ENCODE measurements around the gene EML6.
A peak's percentile ranks its signal among the peaks of the same experiment; 100 is the strongest.

Gene EML6

DNA sequence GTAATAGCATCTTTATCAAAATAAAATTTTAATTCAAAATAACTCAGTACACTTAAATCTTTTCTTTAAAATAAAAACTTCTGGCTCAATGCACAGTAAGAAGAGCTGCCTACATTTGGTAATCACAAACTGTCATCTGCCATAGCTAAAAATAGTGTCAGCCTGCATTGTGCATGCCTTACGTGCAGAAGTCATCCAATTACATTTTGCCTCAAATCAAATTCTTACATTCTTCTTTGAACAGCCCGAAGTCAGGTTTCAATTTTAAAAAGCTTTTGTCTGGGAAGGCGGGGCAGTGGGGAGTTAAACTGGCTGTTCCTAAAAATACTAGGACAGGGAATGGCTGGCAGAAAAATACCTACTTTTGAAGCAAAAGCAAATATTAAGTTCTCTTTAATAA, 275.7 kb downstream of the EML6 start:
- DNase-seq (ENCODE audit: low read depth): peak; percentile 31

DNA sequence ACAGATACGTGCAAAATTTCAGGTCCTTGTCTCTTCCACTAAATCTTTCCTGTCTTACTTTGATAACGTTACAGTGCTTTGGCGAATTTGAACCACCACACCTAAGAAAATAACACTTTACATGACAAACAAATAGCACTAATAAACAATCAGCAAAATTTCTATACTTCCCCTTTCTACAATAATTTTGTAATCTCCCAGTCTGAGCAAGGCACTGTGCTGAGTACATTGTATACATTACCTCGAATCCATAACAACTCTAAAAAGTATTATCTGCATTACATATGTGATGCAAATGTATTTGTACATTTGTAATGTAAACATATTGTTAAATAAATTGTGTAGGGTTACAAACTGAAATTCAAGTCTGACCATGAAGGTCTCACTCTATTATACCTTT, 276.9 kb downstream of the EML6 start:
- DNase-seq (ENCODE audit: low read depth): no peak

DNA sequence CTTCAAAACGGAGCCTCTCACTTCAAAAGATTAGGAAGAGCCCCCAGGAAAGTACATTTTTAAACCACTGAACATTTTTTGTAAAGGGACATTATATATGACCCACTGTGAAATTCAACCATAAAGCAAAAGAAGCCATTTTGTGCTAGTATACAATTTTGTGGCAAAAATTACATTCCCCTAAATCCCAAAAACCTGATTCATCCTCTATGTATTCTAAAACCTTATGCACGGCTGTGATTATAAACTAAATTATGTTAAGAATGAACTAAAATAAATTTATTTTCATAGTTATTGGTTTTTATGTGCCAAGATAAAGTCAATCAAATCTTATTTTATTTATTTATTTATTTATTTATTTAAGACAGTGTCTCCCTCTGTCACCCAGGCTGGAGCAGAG, 278.3 kb downstream of the EML6 start:
- DNase-seq (ENCODE audit: low read depth): no peak

DNA sequence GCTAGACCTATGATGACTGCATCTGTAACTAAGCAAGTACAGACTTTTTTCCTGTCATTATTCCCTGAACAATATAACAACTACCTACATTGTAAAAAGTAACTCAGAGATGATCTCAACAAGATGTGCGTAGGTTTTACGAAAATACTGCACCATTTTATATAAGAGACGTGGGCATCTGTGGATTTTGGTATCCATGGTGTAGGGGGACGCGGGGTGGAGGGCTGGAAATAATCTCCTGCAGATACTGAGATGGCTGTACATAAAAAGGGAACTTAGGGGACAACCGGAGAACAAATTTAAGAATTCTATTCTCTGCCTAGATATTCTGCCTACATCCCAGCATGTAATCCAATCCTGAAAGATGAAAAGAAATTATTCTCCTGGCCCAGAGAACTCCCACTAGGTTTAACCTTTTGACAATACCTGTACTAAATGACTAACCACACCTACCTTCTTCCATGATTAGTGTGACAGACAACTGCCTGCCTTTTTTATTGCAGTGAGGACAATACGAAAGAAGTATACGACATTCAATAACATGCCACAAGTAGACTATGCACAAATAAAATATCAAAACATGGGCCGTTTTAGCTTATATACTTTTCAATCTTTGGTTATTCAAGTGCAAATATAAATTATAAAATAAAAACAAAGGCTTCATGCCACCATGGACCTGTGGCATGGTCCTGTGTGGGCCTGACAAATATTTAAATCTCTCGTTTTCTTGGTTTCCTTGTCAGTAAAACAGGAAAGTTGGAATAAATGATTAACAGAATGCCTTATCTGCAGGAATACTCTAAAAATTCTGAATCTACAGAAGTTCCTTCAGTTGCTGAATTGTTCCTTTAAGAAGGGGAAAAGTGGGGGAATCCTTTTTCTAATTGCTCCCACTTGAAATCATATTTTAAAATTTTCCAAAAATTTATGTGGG, 280.5 kb downstream of the EML6 start:
- no peak for DNase-seq (ENCODE audit: low read depth)

DNA sequence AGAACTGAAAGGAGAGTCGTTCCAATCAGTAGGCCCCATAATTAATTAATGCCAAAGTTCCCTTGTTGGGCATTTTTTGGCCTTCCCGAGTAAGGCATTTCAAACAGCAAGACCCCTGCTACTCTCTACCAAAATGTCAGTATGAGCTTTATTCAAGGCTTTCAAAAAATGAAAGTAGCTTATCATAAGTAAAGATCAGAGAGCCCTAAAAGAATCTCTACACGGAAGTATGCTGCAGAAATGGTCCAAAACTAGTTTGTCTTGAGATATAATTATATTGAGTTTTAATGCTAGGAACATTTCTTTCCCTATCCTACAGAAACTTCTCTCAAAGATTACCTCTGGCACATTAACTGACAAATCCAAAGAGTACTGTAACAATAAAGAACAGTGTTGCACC, 282.8 kb downstream of the EML6 start:
- DNase-seq (ENCODE audit: low read depth): no peak

DNA sequence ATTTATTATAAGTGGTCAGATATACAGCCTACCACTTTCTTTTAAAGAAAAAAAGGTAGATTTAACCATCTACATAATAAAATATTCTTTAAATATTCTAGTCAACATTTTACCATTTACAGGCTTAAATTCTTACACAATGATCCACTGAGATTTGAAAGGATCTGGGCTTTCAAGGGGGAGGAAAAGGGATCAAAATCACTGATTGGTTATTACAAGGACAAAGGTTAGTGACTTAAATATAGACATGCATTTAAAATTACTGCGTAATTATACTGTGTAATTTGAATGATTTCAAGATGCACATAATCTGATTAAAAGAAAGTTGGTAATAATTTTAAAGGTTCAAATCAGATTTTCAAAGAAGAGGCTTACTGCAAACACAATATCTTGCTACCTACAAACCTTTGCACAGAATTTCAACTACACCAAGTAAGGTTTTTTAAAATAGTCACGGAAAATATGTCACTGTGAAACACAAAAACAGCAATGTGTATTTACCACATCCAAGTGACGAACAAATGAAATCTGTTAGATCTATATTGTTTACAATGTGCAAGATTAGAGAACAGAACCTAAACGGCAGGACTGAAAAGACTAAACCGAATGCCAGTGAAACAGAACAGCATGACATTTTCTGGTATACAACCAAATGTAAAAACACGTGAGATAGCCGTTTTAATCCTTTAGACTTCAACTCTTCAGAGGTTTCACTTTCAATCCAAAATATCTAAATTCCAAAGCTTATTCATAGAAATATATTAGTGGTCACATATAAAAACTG, 286.0 kb downstream of the EML6 start:
- DNase-seq (ENCODE audit: low read depth): no peak

DNA sequence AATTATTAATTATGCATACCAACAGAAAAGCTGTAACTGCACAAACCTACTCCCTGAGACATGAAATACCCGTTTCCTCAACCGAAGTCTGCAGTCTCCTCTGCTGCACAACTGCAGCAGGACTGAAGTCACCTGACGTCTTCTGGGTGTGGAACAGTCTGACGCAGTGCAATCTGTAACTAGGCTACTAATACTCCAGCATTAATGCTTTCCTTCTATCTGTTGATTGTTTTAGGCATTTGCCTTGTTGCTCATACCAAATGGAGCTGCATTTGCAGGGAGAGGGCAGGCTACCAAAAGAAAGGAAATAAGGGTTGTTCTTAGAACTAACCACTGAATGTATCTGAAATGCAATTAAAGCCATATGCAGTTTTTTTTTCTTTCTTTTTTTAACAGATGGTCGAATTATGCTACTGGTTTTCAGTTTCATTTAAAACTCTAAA, 286.7 kb downstream of the EML6 start:
- peak; percentile 22 for DNase-seq (ENCODE audit: low read depth)

DNA sequence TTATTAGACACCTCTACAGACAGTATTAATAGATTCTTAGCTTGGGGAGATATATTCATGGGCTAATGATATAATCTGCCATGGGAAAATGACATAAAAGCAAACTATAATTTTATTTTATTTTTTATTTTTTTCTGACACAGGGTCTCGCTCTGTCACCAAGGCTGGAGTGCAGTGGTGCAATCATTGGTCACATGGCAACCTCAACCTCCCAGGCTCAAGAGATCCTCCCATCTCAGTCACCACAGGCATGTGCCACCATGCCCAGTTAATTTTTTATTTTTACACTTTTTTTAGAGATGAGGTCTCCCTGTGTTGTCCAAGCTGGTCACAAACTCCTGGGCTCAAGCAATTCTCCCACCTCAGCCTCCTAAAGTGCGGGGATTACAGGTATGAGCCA, 287.5 kb downstream of the EML6 start:
- DNase-seq (ENCODE audit: low read depth): peak; percentile 19

DNA sequence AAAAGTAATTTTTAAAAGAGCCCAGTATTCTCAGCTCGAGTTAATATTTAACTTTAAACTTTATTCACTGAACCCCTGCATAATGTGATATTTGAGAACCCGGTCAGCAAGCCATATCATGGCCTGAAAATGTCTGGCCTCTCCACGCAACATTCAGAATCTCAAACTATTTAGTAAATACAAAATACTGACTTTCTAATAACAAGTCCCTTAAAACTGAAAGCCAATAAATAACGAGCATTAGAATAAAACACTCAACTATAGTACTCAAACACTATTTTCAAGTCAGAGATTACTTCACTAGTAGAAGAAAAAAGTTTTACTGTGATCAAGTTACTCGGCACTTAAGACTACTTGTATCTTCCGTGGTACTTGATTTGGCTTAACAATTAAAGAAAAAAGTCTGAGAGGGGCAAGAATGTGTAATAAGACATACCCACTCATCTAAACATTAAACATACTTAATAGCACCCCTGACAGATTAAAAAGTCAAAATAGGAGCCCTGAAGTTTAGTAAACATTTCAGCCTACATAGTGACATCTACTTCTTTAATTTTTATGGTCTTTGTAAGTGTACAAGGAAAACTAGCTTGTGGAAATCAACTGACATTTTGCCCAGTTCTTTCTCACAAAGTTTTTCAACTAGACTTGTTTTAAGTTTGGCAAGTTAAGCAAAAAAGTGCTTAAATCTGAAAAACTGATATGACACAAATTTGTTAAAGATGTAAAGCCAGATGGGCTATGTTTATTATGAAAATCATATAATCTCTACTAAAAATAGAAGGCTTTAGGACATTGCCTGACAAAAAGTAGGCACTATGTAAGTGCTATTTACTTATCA, 288.6 kb downstream of the EML6 start:
- DNase-seq (ENCODE audit: low read depth): no peak

DNA sequence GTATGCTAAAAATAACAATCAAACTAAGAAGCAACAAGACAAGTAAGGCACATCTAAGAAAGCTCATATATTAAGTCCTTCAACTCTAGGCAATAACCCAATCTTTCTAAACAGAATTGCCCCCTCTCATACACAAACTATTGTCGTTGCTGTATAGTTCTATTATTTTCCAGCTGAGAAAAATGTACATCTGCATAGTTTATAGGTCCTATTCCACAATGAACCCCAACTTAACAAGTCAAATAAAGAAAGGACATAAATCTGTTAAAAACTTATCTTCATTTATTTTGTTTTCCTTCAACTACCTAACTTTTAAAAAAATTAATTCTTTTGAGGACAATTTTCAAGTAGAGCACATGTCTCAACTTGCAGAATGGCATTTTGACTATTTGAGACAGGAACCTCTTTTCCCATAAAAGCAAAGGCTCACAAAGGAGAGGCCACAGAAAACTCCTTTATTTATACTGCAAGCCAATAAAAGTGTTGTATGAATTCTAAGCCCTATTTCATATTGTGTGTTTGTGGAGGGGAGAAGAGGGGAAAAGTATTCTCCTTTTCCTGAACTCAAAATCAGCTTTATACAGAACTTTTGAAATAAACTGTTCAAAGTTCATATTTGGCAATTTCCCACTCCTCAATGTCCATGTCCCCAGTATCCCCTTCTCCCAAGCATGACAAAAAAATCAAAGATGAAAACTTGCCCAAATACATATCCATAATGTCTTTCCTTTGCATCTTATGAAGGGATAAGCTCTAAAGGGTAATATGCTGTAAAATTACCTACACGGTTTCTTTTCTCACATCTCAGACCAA, 289.4 kb downstream of the EML6 start:
- DNase-seq (ENCODE audit: low read depth): no peak

DNA sequence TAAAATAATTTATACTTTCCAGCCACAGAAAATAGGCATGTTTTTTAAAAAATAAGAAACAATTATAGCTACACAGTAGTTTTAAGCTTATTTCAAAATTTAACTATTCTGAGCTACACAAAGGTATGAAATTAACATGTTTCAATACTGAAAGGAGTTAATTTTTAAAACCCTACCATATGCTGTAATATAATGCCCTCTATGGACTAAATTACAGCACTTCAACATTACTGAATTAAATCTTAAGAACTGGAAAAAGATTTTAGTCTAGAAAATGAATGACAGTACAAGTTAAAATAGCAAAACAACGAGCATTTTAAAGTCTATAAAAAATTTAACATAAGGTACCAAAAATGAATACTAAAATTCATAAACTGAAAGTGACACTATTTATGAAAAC, 290.5 kb downstream of the EML6 start:
- no peak for DNase-seq (ENCODE audit: low read depth)

DNA sequence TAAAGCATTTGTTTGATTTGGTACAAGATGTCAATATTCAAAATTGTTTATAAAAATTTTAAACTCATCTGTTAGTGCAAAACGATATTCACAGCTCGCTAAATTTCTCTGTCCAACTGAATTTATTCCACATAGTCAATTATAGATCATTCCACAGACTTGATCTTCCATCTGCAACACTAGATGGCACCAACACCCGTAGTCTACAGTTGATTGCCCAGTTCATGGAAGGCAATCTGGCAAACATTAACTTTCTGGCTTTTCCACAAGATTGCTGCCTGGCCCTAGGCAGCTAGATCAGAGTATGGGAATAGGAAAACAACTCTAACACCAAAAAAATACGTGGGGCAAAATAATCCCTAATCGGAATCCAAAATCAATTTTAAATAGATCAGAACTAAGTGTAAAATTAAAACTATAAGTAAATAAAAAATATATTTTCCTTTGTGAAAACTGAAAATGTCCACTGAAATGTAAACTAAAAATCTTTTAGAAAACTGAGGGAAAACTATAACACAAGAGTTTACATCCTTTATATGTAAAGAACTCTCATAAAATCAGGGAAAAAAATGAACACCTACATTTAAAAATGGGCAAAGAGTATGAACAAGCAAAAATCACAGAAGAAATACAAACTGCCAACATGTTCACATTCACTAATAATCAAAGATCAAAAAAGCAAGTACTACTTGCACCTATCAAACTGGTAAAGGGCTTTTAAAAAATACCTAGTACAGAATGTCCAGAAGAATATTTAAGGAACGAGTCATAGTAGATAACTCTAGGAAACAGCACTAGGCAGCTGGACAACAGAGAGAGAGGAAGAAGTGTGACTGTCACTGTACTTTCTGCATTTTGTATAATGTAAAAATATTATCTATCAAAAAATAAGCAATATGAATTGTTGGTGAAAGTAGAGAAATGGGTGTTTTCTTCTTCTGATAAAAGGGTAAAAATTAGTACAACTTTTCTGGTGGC, 291.8 kb downstream of the EML6 start:
- DNase-seq (ENCODE audit: low read depth): peak; percentile 70

DNA sequence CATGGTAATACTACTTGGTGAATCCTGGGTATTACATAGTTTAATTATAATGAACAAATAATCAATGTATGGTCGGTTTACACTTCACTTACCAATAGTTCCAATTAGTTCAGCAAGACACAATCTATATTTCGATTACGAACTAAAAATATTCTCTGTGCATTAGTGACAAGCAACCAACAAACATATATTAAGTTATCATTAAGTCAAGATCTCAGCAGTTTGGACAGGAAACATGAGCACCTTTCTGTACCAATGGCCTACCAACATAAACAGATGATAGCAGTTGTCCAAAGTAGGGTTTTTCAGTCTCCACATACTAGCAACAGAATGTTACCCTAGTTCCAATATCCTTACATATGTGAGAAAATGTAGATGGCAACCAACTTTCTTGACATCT, 294.0 kb downstream of the EML6 start:
- no peak for DNase-seq (ENCODE audit: low read depth)

DNA sequence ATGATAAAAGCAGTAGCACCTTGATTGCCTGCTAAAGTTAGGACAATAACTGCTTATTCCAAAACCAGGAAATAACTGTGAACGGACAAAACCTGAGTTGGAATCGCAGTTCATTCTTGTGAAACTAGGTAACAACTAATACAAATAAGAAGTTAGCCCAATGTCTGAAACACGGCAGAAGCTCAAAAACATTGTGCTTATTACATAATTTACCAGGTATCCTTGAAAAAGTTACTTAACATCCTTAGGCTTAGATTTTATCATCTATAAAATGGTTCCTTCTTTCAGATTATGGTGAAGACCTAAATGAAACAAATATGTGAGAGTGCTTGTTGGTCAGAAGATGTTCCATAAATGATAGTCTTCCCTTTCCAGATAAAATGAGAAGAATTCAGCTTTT, 294.4 kb downstream of the EML6 start:
- no peak for DNase-seq (ENCODE audit: low read depth)

DNA sequence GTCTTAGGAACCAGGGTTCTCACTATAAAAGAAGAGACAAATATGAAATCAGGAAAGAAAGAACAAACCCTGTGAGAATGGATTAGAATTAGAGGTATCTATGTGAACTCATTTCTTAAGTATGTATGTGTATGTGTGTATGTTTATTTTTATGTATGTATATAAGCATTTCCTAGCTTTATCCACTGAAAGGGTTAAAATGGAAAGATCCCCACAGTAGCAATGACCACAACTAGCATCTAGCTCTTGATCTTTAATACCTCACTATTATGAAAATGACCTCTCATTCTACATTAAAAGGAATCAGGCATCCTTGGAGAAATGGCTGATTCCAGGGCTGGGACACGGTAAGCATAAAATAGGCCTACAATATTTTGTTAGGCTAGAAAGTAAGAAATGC, 295.2 kb downstream of the EML6 start:
- DNase-seq (ENCODE audit: low read depth): no peak

DNA sequence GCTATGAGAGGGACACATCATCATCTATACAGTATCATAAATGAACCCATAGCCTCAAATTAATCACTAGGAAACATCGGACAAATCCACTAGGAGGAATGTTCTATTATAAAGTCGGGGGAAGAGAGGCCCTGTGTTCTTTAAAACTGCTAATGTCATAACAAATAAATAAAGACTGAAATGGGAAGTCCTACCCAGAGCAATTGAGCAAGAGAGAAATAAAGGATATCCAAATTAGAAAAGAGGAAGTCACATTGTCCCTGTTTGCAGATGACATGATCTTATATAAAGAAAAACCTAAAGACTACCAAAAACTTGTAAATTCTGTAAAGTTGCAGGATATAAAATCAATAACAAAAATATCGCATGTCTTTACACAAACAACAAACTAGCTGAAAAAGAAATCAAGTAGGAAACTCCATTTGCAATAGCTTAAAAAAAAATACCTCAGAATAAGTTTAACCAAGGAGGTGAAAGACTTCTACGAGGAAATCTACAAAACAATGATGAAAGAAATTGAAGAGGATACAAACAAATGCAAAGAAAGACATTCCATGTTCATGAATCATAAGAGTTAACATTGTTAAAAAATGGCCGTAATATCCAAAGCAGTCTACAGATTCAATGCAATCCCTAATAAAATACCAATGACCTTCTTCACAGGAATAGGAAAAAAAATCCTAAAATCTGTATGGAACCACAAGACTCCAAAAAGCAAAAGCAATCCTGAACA, 296.2 kb downstream of the EML6 start:
- no peak for DNase-seq (ENCODE audit: low read depth)

Data from GM04504 (cell line).